K562 (cell line): ENCODE measurements around the gene GCNA. TPM values are rescaled to one million over a fixed set of nuclear protein-coding genes. Genes with fewer than 3 reads are reported as not detected.

Experiments used
- BACH1 ChIP-seq: fragments of 200-800 bp; sonication (Bioruptor generic); IDR thresholded peaks from 2 replicates; pipeline ENCODE4 v1.6.1; 2016; ENCODE audit warnings: missing genetic modification characterization, missing compliant biosample characterization
- DIDO1 ChIP-seq: fragments of 450-650 bp; IDR thresholded peaks from 2 replicates; pipeline ENCODE4 v1.6.1; 2016; ENCODE audit warnings: low read depth, missing biosample characterization, missing genetic modification characterization
- NCOA4 ChIP-seq: fragments of 450-650 bp; IDR thresholded peaks from 2 replicates; pipeline ENCODE4 v1.6.1; 2018; ENCODE audit warnings: mild to moderate bottlenecking; ENCODE audit not compliant: partially characterized antibody
- PTTG1 ChIP-seq: fragments of 450-650 bp; IDR thresholded peaks from 2 replicates; pipeline ENCODE4 v1.6.1; 2016; ENCODE audit warnings: low read depth, mild to moderate bottlenecking, missing genetic modification characterization, missing compliant biosample characterization
- RFX5 ChIP-seq: IDR thresholded peaks from 2 replicates; pipeline ENCODE4 v1.6.1; 2011; ENCODE audit warnings: low read depth, mild to moderate bottlenecking, improper control_type of control experiment, low read length
- ZNF232 ChIP-seq: sonication (generic); formaldehyde crosslinking; IDR thresholded peaks from 2 replicates; pipeline ENCODE4 v1.8.0; 2022; ENCODE audit warnings: mild to moderate bottlenecking, missing genetic modification reagents
- polyA plus RNA-seq, 8 experiments: library from polyadenylated mRNA; depleted of rRNA in 4 of 8; stranded (reverse) in 5 of 8; unstranded in 3 of 8; fragments of >200 nt; fragmentation: Nextera tagmentation in 2 of 8; fragmentation: Illumina TruSeq in 1 of 8; extraction: Ambion mirVana in 2 of 8; extraction: Trizol in 1 of 8; gene quantifications; 2 replicates each; pipeline versions ENCODE4 v1.2.1 to v1.2.3, GENCODE V29; 2011 to 2014; ENCODE audit warnings: inconsistent platforms in 1 of 8, missing spikeins in 1 of 8
- total RNA-seq, 7 experiments: library from RNA; depleted of rRNA in 6 of 7; stranded (reverse); fragments of >200 nt in 6 of 7; fragmentation: Illumina TruSeq in 2 of 7; extraction: Trizol in 2 of 7; gene quantifications; 2 replicates each; pipeline versions ENCODE4 v1.2.1 to v1.2.3, GENCODE V29; 2011 to 2021; ENCODE audit warnings: low replicate concordance in 1 of 7
- TF ChIP-seq, protein P1 (sequence below): sonication (generic); formaldehyde crosslinking; IDR thresholded peaks from 2 replicates; pipeline ENCODE4 v1.8.0; 2022; ENCODE audit warnings: mild to moderate bottlenecking, low read depth, missing genetic modification reagents
- TF ChIP-seq, protein P2 (sequence below): fragments of 250-450 bp; sonication (Bioruptor Pico); IDR thresholded peaks from 2 replicates; pipeline ENCODE4 v1.4.0; 2020; ENCODE audit warnings: mild to moderate bottlenecking, moderate library complexity
- TF ChIP-seq, protein P3 (sequence below), 2 experiments: IDR thresholded peaks; 2 replicates each; pipeline ENCODE4 v1.6.1; 2011; ENCODE audit warnings: borderline replicate concordance in 1 of 2, control low read depth in 1 of 2, low read depth in 1 of 2, low read length in 1 of 2, mild to moderate bottlenecking in 1 of 2, mixed read lengths in 1 of 2, moderate library complexity in 1 of 2; ENCODE audit not compliant: insufficient read depth in 1 of 2, insufficient read length in 1 of 2, poor library complexity in 1 of 2, severe bottlenecking in 1 of 2; ENCODE audit errors: extremely low read depth in 1 of 2
- TF ChIP-seq, protein P4 (sequence below), 2 experiments: fragments of 450-650 bp in 1 of 2; IDR thresholded peaks; 2 replicates each; pipeline ENCODE4 v1.6.1; 2011 to 2017; ENCODE audit warnings: low read depth in 2 of 2, antibody characterized with exemption in 1 of 2, borderline replicate concordance in 1 of 2, low read length in 1 of 2, mild to moderate bottlenecking in 1 of 2, mixed read lengths in 1 of 2; ENCODE audit not compliant: control insufficient read depth in 1 of 2
- TF ChIP-seq, protein P5 (sequence below): fragments of 450-650 bp; IDR thresholded peaks from 2 replicates; pipeline ENCODE4 v1.6.1; 2016; ENCODE audit warnings: antibody characterized with exemption
- TF ChIP-seq, protein P6 (sequence below): fragments of 450-650 bp; IDR thresholded peaks from 2 replicates; pipeline ENCODE4 v1.6.1; 2018; ENCODE audit not compliant: partially characterized antibody

The GCNA gene
- total and polyA plus RNA-seq, 9 of the 15 experiments (the other 6 are each of a cell fraction or from before 2014, with no cell fraction given) = 0.27 to 1.5 (median 0.86) TPM

DNA sequence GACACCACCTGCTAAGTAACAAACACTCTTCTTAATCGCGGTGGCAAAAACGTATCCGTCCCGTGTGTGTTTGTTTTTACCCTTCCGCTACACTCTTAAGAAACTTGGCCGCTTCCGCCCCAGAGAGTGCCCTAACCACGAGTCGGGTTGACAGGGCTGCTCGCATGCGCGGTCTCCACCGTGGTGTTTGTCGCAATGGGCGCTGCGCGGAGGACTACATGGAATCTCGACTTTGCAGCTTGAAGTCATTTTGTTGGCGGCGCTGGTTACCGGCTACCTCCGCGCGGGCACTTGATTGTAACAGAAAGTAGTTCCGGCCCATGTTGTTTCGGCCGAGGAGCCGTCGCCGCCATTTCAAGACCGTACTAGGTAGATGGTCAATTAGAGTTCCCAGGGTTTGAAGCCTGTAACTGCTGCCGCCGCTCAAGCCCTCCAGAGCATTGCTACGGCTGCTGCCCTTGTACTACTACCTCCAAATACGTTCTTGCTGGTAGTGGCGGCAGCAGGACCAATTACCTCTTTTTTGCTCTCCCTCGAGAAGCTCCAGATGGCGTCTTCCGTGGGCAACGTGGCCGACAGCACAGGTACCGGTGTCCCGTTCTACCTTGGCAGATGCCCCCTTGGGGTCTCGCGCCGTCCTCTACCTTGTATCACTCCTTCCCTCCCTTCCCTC is 45.3 kb upstream of the GCNA start, which contains the start of gene OGT (continued):
- TF ChIP-seq, protein P1, sequence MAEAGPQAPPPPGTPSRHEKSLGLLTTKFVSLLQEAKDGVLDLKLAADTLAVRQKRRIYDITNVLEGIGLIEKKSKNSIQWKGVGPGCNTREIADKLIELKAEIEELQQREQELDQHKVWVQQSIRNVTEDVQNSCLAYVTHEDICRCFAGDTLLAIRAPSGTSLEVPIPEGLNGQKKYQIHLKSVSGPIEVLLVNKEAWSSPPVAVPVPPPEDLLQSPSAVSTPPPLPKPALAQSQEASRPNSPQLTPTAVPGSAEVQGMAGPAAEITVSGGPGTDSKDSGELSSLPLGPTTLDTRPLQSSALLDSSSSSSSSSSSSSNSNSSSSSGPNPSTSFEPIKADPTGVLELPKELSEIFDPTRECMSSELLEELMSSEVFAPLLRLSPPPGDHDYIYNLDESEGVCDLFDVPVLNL (CRISPR knock-in tag) = no peak
- 0 out of 2 replicates have a peak, but pooled peaks have one; percentile 27 for TF ChIP-seq ZNF232 (CRISPR knock-in tag)
- TF ChIP-seq DIDO1 (tag) = no peak
- peak; percentile 19; the same call in 1 of the 2 replicates for TF ChIP-seq RFX5
- TF ChIP-seq PTTG1 (tag) = no peak
- TF ChIP-seq, protein P2, sequence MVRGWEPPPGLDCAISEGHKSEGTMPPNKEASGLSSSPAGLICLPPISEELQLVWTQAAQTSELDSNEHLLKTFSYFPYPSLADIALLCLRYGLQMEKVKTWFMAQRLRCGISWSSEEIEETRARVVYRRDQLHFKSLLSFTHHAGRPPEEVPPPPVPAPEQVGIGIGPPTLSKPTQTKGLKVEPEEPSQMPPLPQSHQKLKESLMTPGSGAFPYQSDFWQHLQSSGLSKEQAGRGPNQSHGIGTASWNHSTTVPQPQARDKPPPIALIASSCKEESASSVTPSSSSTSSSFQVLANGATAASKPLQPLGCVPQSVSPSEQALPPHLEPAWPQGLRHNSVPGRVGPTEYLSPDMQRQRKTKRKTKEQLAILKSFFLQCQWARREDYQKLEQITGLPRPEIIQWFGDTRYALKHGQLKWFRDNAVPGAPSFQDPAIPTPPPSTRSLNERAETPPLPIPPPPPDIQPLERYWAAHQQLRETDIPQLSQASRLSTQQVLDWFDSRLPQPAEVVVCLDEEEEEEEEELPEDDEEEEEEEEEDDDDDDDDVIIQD (CRISPR knock-in tag) = no peak
- TF ChIP-seq, protein P3, sequence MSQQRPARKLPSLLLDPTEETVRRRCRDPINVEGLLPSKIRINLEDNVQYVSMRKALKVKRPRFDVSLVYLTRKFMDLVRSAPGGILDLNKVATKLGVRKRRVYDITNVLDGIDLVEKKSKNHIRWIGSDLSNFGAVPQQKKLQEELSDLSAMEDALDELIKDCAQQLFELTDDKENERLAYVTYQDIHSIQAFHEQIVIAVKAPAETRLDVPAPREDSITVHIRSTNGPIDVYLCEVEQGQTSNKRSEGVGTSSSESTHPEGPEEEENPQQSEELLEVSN (IDR thresholded peaks at IDR 0.05; ENCODE audit: borderline replicate concordance in 1 of 2, extremely low read depth in 1 of 2, insufficient read depth in 1 of 2, insufficient read length in 1 of 2, low read depth in 1 of 2, low read length in 1 of 2, poor library complexity in 1 of 2, severe bottlenecking in 1 of 2) = peak; percentile 71
- TF ChIP-seq, protein P4, sequence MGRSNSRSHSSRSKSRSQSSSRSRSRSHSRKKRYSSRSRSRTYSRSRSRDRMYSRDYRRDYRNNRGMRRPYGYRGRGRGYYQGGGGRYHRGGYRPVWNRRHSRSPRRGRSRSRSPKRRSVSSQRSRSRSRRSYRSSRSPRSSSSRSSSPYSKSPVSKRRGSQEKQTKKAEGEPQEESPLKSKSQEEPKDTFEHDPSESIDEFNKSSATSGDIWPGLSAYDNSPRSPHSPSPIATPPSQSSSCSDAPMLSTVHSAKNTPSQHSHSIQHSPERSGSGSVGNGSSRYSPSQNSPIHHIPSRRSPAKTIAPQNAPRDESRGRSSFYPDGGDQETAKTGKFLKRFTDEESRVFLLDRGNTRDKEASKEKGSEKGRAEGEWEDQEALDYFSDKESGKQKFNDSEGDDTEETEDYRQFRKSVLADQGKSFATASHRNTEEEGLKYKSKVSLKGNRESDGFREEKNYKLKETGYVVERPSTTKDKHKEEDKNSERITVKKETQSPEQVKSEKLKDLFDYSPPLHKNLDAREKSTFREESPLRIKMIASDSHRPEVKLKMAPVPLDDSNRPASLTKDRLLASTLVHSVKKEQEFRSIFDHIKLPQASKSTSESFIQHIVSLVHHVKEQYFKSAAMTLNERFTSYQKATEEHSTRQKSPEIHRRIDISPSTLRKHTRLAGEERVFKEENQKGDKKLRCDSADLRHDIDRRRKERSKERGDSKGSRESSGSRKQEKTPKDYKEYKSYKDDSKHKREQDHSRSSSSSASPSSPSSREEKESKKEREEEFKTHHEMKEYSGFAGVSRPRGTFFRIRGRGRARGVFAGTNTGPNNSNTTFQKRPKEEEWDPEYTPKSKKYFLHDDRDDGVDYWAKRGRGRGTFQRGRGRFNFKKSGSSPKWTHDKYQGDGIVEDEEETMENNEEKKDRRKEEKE (IDR thresholded peaks at IDR 0.05; ENCODE audit: borderline replicate concordance in 1 of 2, control insufficient read depth in 1 of 2, low read depth in 2 of 2, low read length in 1 of 2) = 0 out of 4 replicates have a peak, but pooled peaks of 1 of the 2 experiments have one; percentile 76
- TF ChIP-seq NCOA4 = no peak
- TF ChIP-seq, protein P5, sequence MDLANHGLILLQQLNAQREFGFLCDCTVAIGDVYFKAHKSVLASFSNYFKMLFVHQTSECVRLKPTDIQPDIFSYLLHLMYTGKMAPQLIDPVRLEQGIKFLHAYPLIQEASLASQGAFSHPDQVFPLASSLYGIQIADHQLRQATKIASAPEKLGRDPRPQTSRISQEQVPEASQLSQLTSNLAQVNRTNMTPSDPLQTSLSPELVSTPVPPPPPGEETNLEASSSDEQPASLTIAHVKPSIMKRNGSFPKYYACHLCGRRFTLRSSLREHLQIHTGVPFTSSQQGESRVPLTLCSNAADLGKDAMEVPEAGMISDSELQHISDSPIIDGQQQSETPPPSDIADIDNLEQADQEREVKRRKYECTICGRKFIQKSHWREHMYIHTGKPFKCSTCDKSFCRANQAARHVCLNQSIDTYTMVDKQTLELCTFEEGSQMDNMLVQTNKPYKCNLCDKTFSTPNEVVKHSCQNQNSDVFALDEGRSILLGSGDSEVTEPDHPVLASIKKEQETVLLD = 0 out of 2 replicates have a peak, but pooled peaks have one; percentile 39
- TF ChIP-seq BACH1 (tag) = no peak
- TF ChIP-seq, protein P6, sequence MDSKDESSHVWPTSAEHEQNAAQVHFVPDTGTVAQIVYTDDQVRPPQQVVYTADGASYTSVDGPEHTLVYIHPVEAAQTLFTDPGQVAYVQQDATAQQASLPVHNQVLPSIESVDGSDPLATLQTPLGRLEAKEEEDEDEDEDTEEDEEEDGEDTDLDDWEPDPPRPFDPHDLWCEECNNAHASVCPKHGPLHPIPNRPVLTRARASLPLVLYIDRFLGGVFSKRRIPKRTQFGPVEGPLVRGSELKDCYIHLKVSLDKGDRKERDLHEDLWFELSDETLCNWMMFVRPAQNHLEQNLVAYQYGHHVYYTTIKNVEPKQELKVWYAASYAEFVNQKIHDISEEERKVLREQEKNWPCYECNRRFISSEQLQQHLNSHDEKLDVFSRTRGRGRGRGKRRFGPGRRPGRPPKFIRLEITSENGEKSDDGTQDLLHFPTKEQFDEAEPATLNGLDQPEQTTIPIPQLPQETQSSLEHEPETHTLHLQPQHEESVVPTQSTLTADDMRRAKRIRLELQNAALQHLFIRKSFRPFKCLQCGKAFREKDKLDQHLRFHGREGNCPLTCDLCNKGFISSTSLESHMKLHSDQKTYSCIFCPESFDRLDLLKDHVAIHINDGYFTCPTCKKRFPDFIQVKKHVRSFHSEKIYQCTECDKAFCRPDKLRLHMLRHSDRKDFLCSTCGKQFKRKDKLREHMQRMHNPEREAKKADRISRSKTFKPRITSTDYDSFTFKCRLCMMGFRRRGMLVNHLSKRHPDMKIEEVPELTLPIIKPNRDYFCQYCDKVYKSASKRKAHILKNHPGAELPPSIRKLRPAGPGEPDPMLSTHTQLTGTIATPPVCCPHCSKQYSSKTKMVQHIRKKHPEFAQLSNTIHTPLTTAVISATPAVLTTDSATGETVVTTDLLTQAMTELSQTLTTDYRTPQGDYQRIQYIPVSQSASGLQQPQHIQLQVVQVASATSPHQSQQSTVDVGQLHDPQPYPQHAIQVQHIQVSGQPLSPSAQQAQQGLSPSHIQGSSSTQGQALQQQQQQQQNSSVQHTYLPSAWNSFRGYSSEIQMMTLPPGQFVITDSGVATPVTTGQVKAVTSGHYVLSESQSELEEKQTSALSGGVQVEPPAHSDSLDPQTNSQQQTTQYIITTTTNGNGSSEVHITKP = peak; percentile 95
